ENCODE data around the gene UBE2S.

The UBE2S gene

GRCh38 chr19:55382522-55383054 lies 25.0 kb downstream of the UBE2S start:
- FAIRE-seq = no peak

- no peak for FAIRE-seq
Observed at GRCh38 chr19:55382013-55382412, 25.6 kb downstream of the UBE2S start.

- FAIRE-seq = no peak
Observed at GRCh38 chr19:55379174-55379573, 28.4 kb downstream of the UBE2S start.

- FAIRE-seq = no peak
Observed at GRCh38 chr19:55377356-55378131, 30.0 kb downstream of the UBE2S start.

GRCh38 chr19:55376241-55376933 lies 31.2 kb downstream of the UBE2S start, which contains the start of gene TMEM190:
Gene TMEM190, plus strand, starts transcription at chr19:55376826. Its CDS starts 28 bp downstream, at chr19:55376854.
- FAIRE-seq = no peak

- FAIRE-seq = no peak
Observed at GRCh38 chr19:55373993-55374757, 33.4 kb downstream of the UBE2S start.

- no peak for FAIRE-seq
Observed at GRCh38 chr19:55373306-55373992, 34.1 kb downstream of the UBE2S start.

GRCh38 chr19:55372316-55373081 lies 35.1 kb downstream of the UBE2S start:
- no peak for FAIRE-seq

- FAIRE-seq = no peak
Observed at GRCh38 chr19:55370305-55370988, 37.1 kb downstream of the UBE2S start, which contains the start of gene IL11. Gene IL11, minus strand, starts transcription at chr19:55370463. Its CDS starts 153 bp downstream, at chr19:55370310.

- no peak for FAIRE-seq
Observed at GRCh38 chr19:55369653-55370304, 37.8 kb downstream of the UBE2S start.

GRCh38 chr19:55368701-55369563 lies 38.7 kb downstream of the UBE2S start:
- no peak for FAIRE-seq

GRCh38 chr19:55368106-55368505 lies 39.5 kb downstream of the UBE2S start:
- no peak for FAIRE-seq

GRCh38 chr19:55366790-55367189 lies 40.8 kb downstream of the UBE2S start:
- FAIRE-seq = no peak

GRCh38 chr19:55365964-55366363 lies 41.6 kb downstream of the UBE2S start:
- FAIRE-seq = no peak

- no peak for FAIRE-seq
Observed at GRCh38 chr19:55365245-55365644, 42.3 kb downstream of the UBE2S start.

GRCh38 chr19:55362990-55363716 lies 44.4 kb downstream of the UBE2S start, which contains the start of gene GARIN5B:
Gene GARIN5B, minus strand, starts transcription at chr19:55363260. Its CDS starts 194 bp downstream, at chr19:55363066.
- no peak for FAIRE-seq

GRCh38 chr19:55362174-55362989 lies 45.2 kb downstream of the UBE2S start:
- no peak for FAIRE-seq

GRCh38 chr19:55360902-55361301 lies 46.7 kb downstream of the UBE2S start:
- FAIRE-seq = no peak
